Measurements from ENCODE around the gene C8A. TPM values are rescaled to one million over a fixed set of nuclear protein-coding genes. Genes with fewer than 3 reads are reported as not detected.

C8A gene
- total and polyA plus RNA-seq, 2 of the 13 experiments (the other 11 are each of a cell fraction or from before 2014, with no cell fraction given): 10.5 to 15.0 TPM

GRCh38 chr1:56911098-56911938 lies 56.7 kb downstream of the C8A start (continued):
- TF ChIP-seq FOXK1 (CRISPR knock-in tag; IDR thresholded peaks at IDR 0.05; ENCODE audit: borderline replicate concordance, low read depth) (peak; percentile 90), SKIL (CRISPR knock-in tag; IDR thresholded peaks at IDR 0.05; ENCODE audit: borderline replicate concordance) (peak; percentile 43; the same call in 1 of the 2 replicates), ATF3 (CRISPR knock-in tag; IDR thresholded peaks at IDR 0.05) (0 out of 2 replicates have a peak, but pooled peaks have one; percentile 47), KMT2B (CRISPR knock-in tag; IDR thresholded peaks at IDR 0.05) (no peak), FIP1L1 (IDR thresholded peaks at IDR 0.05; ENCODE audit: borderline replicate concordance, insufficient read depth, low read depth, low read length) (no peak), CEBPB (IDR thresholded peaks at IDR 0.05; ENCODE audit: borderline replicate concordance, low read depth, low read length) (peak; percentile 90), MAZ (IDR thresholded peaks at IDR 0.05; ENCODE audit: borderline replicate concordance, low read depth, low read length) (no peak), MAZ (CRISPR knock-in tag; IDR thresholded peaks at IDR 0.05; ENCODE audit: low read depth) (0 out of 2 replicates have a peak, but pooled peaks have one; percentile 37), ZNF124 (CRISPR knock-in tag; IDR thresholded peaks at IDR 0.05) (no peak), NFKB2 (CRISPR knock-in tag; IDR thresholded peaks at IDR 0.05; ENCODE audit: borderline replicate concordance) (no peak), PBX3 (CRISPR knock-in tag; IDR thresholded peaks at IDR 0.05; ENCODE audit: borderline replicate concordance) (no peak), RAD51 (IDR thresholded peaks at IDR 0.05; ENCODE audit: borderline replicate concordance) (0 out of 2 replicates have a peak, but pooled peaks have one; percentile 5), KDM2A (CRISPR knock-in tag; IDR thresholded peaks at IDR 0.05; ENCODE audit: borderline replicate concordance, low read depth) (0 out of 2 replicates have a peak, but pooled peaks have one; percentile 0), GATAD2A (CRISPR knock-in tag; IDR thresholded peaks at IDR 0.05) (peak; percentile 91), ZBTB33 (CRISPR knock-in tag; IDR thresholded peaks at IDR 0.05) (peak; percentile 29; the same call in 1 of the 2 replicates), CENPBD1 (CRISPR knock-in tag; IDR thresholded peaks at IDR 0.05; ENCODE audit: borderline replicate concordance, low read depth) (no peak)

Measured in HepG2 (cell line).